ENCODE data around the gene SHISA9. TPM values are rescaled to one million over a fixed set of nuclear protein-coding genes. Genes with fewer than 3 reads are reported as not detected.
"Not testable (repeated sequence)": the region's sequence is repeated elsewhere in the genome, so short reads cannot be mapped to it uniquely, and the experiment has no call there.

The SHISA9 gene
- total RNA-seq (1 to 10 TPM in 3 of 9 donors, under 1 TPM in 6; 0.04 to 4.8 (median 0.28) TPM), polyA plus RNA-seq (1 to 10 TPM in 1 of 3 donors, under 1 TPM in 2; 0.27 to 4.7 (median 0.80) TPM)
- long read RNA-seq, donor 1 = 0 reads
- long read RNA-seq, donor 2 = 0 reads
- long read RNA-seq, donor 3 = 0 reads
- long read RNA-seq, donor 4 = 0 reads
- long read RNA-seq, donor 5 = 0 reads
- long read RNA-seq, donor 6 = 0 reads
- long read RNA-seq, donor 7, full-length matches to known transcripts = 1 of 1 reads
- long read RNA-seq, donor 7, partial matches to known transcripts = 0 of 1 reads
- long read RNA-seq, donor 7, other reads (novel, unspliced or antisense) = 0 of 1 reads
- long read RNA-seq, donor 8 = 0 reads
- long read RNA-seq, donor 9 = 0 reads
- long read RNA-seq, donor 10 = 0 reads

DNA sequence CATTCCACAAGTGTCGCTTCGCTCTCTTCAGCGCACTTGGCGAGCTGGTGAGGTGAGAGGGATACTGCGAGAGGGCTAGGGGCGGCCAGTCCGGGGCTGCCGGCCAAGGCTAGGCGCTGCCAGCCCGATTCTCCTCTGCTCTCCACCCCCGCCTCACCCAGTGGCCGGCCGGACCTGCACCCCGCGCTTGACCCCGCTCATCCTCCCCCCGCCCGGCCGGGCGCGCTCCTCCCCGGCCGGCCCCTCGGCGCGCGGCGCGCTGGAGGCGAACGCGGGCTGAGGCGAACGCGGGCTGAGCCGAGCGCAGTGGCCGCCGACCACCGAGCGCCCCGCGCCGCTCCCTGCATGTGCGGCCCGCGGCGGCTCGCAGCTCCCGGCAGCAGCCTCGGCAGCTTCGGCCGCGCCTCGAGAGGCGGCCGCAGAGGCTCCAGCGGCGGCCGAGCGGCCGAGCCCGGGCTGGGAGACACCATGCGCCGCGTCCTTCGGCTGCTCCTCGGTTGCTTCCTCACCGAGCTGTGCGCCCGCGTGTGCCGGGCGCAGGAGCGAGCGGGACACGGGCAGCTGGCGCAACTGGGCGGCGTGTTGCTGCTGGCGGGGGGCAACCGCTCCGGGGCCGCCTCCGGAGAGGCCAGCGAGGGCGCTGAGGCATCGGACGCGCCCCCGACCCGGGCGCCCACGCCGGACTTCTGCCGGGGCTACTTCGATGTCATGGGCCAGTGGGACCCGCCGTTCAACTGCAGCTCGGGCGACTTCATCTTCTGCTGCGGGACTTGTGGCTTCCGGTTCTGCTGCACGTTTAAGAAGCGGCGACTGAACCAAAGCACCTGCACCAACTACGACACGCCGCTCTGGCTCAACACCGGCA, at the start of gene SHISA9:
Gene SHISA9 (plus strand): TSS at position 2 of the 865 bp plus-strand sequence.
- Histone ChIP-seq H3K9me3 (replicated peaks in 1 of 3) (no peaks in the 10 kb centered on the region), H3K27ac (peak within 1 kb of the TSS in 1 of 5 donors; percentile 38), H3K27me3 (peaks cover 39% of the 10 kb centered on the region), H3K36me3 (replicated peaks in 1 of 2) (no peaks in the 10 kb centered on the region), H3K4me1 (replicated peaks in 1 of 2) (no peaks in the 10 kb centered on the region), H3K4me3 (no peak within 1 kb of the TSS)
- TF ChIP-seq, protein P1, sequence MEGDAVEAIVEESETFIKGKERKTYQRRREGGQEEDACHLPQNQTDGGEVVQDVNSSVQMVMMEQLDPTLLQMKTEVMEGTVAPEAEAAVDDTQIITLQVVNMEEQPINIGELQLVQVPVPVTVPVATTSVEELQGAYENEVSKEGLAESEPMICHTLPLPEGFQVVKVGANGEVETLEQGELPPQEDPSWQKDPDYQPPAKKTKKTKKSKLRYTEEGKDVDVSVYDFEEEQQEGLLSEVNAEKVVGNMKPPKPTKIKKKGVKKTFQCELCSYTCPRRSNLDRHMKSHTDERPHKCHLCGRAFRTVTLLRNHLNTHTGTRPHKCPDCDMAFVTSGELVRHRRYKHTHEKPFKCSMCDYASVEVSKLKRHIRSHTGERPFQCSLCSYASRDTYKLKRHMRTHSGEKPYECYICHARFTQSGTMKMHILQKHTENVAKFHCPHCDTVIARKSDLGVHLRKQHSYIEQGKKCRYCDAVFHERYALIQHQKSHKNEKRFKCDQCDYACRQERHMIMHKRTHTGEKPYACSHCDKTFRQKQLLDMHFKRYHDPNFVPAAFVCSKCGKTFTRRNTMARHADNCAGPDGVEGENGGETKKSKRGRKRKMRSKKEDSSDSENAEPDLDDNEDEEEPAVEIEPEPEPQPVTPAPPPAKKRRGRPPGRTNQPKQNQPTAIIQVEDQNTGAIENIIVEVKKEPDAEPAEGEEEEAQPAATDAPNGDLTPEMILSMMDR (IDR thresholded peaks at IDR 0.05) = no peak
- DNase-seq = peak in 1 of 7 donors; percentile 16
- intact Hi-C loops (cut with DNase I) = no loop called here
- 0 to 1% (median 1%) methylated on average over 11 to 110 of the region's 110 CpGs for WGBS, 4 donors

DNA sequence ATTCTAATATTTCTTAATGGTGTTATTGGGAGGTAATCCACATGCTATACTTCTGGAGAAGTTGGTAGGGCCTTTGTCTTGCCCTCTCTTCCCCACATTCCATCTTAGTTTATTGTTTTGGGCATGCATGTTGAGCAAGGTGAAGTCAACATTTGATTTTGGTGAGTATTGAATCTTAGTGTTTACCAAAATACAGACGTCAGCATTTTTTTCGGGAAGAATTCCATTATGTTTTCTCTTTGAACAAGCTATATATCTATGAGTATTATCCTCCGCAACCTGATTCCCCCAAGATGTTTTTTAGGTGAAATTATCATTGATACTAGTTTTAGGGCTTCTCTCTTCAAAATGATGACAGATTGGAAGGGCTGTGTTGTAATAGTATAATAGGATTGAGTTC, 47.4 kb upstream of the SHISA9 start:
- 82 to 91% (median 88%) methylated on average over 3 of the region's 3 CpGs for WGBS, 4 donors

DNA sequence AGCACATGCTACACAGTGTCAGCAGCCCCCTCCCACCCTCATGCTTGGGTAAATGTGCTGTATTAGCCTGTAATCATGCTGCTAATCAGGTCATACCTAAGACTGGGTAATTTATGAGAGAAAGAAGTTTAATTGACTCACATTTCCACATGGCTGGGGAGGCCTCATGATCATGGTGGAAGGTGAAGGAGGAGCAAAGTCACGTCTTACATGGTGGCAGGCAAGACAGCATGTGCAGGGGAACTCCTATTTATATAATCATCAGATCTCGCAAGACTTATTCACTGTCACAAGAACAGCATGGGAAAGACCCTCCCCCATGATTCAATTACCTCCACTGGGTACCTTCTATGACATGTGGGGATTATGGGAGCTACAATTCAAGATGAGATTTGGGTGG, 44.0 kb upstream of the SHISA9 start:
- WGBS, 4 donors = 74 to 83% (median 76%) methylated on average over 2 of the region's 2 CpGs
- H3K9me3 ChIP-seq (replicated peaks in 1 of 3); H3K4me1 ChIP-seq (replicated peaks in 1 of 2); intact Hi-C loops (cut with DNase I); H3K36me3 ChIP-seq (replicated peaks in 1 of 2); H3K27me3 ChIP-seq; H3K27ac ChIP-seq; H3K4me3 ChIP-seq; DNase-seq: not testable (repeated sequence)

More for the DNA sequence above, 47.4 kb upstream of the SHISA9 start:
- TF ChIP-seq, protein P1 (IDR thresholded peaks at IDR 0.05) = no peak
- TF ChIP-seq POLR2A (IDR thresholded peaks at IDR 0.05) = no peak
- H3K27me3 ChIP-seq = no peaks in the 10 kb centered on the region
- H3K4me1 ChIP-seq (replicated peaks in 1 of 2) = no peaks in the 10 kb centered on the region
- no peaks in the 10 kb centered on the region for H3K9me3 ChIP-seq (replicated peaks in 1 of 3)
- intact Hi-C loops (cut with DNase I) = no loop called here
- H3K36me3 ChIP-seq (replicated peaks in 1 of 2) = no peaks in the 10 kb centered on the region
- H3K4me3 ChIP-seq = no peak overlapping the region
- DNase-seq = no peak
- no peak overlapping the region for H3K27ac ChIP-seq

DNA sequence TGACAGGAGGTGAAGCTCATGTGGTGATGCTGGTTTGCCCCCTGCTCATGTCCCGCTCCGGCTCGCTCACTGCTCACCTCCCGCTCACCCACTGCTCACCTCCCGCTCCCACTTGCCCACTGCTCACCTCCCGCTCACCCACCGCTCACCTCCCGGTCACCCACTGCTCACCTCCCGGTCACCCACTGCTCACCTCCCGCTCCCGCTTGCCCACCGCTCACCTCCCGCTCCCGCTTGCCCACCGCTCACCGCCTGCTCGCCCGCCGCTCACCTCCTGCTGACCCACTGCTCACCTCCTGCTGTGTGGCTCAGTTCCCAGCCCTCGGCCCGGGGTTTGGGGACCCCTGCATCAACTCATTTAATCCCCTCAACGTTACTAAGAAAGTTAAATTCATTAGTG, 39.1 kb upstream of the SHISA9 start:
- Histone ChIP-seq H3K27ac (no peak overlapping the region), H3K27me3 (no peaks in the 10 kb centered on the region), H3K4me1 (replicated peaks in 1 of 2) (no peaks in the 10 kb centered on the region), H3K36me3 (replicated peaks in 1 of 2) (no peaks in the 10 kb centered on the region), H3K4me3 (no peak overlapping the region), H3K9me3 (replicated peaks in 1 of 3) (no peaks in the 10 kb centered on the region)
- TF ChIP-seq, protein P1 (IDR thresholded peaks at IDR 0.05) = no peak
- TF ChIP-seq POLR2A (IDR thresholded peaks at IDR 0.05) = no peak
- DNase-seq = no peak
- 80 to 85% (median 83%) methylated on average over 21 to 22 of the region's 22 CpGs for WGBS, 4 donors
- intact Hi-C loops (cut with DNase I) = no loop called here
